ENCODE results near the gene JUND. TPM values are rescaled to one million over a fixed set of nuclear protein-coding genes. Genes with fewer than 3 reads are reported as not detected.

JUND gene
- total and polyA plus RNA-seq, 2 donors from 2014 or later: 117 to 181 TPM

- H3K9ac ChIP-seq (ENCODE audit: low read length in 3 of 3): no peak overlapping the region
- intact Hi-C loops (cut with DNase I): no loop called here
- DNase-seq: no peak
Measured at GRCh38 chr19:18264971-18265540, 16.4 kb downstream of the JUND start.

DNA sequence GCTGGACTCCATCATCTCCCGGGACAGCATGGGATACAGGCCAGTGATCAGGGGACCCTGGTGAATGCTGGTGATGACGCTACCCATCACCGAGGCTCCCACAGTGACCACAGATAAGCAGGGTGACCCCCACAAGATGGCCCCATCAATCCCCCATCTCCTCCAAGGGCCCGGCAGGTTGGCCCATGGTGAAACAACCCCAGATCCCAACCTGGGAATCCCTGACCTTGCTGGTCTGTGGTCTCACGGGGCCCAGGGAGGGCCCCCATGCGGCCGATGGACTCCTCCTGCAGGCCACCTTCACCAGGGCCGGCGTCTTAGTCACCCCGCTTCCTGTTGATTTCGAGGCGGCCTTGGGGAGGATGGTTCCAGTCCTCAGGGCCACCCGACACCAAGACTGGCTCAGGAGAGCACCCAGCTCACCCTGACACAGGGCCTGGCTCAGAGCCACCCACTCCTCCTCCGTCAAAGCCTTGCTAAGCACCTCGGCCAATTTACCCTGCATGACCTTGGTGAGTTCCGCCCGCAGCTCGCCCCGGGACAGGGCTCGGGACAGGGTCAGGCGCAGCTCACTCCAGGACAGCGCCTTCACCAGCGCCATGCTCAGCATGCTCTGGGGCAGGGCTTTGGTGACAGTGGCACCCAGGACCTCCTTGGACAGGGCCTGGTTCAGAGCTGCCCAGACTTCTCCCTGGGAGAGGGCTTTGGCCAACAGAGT is 17.1 kb downstream of the JUND start:
- TF ChIP-seq CTCF (IDR thresholded peaks at IDR 0.05; ENCODE audit: borderline replicate concordance, extremely low read depth, insufficient read depth): no peak
- Histone ChIP-seq H3K9ac (ENCODE audit: low read length in 3 of 3) (no peak overlapping the region), H3K4me1 (ENCODE audit: control insufficient read depth in 2 of 3, insufficient read depth in 2 of 3, low read depth in 1 of 3, low read length in 3 of 3) (no peaks in the 10 kb centered on the region), H3K27me3 (ENCODE audit: control insufficient read depth, insufficient read depth, low read length) (no peaks in the 10 kb centered on the region), H3K9me3 (ENCODE audit: control insufficient read depth in 2 of 3, insufficient read depth in 1 of 3, low read length in 3 of 3) (no peaks in the 10 kb centered on the region), H3K4me3 (ENCODE audit: low read length in 3 of 3) (no peak overlapping the region), H3K36me3 (ENCODE audit: control insufficient read depth in 2 of 3, insufficient read depth in 3 of 3, low read length in 3 of 3) (peaks cover 2 to 18% (median 4%) of the 10 kb centered on the region in 3 donors), H3K27ac (ENCODE audit: low read depth in 2 of 2, low read length in 2 of 2) (no peak overlapping the region)
- DNase-seq (no peak), FAIRE-seq (no peak)
- intact Hi-C loops (cut with DNase I): no loop called here

More at GRCh38 chr19:18264971-18265540, 16.4 kb downstream of the JUND start:
- no peak for FAIRE-seq
- TF ChIP-seq CTCF (IDR thresholded peaks at IDR 0.05; ENCODE audit: borderline replicate concordance, extremely low read depth, insufficient read depth): no peak
- no peaks in the 10 kb centered on the region for H3K4me1 ChIP-seq (ENCODE audit: control insufficient read depth in 2 of 3, insufficient read depth in 2 of 3, low read depth in 1 of 3, low read length in 3 of 3)
- no peaks in the 10 kb centered on the region for H3K9me3 ChIP-seq (ENCODE audit: control insufficient read depth in 2 of 3, insufficient read depth in 1 of 3, low read length in 3 of 3)
- peaks cover 3 to 18% (median 4%) of the 10 kb centered on the region in 3 donors for H3K36me3 ChIP-seq (ENCODE audit: control insufficient read depth in 2 of 3, insufficient read depth in 3 of 3, low read length in 3 of 3)
- no peak overlapping the region for H3K27ac ChIP-seq (ENCODE audit: low read depth in 2 of 2, low read length in 2 of 2)
- H3K27me3 ChIP-seq (ENCODE audit: control insufficient read depth, insufficient read depth, low read length): no peaks in the 10 kb centered on the region
- H3K4me3 ChIP-seq (ENCODE audit: low read length in 3 of 3): no peak overlapping the region

GRCh38 chr19:18263324-18264136 is 17.9 kb downstream of the JUND start:
- no peak overlapping the region for H3K4me3 ChIP-seq (ENCODE audit: low read length in 3 of 3)
- H3K9ac ChIP-seq (ENCODE audit: low read length in 3 of 3): no peak overlapping the region
- FAIRE-seq (no peak), DNase-seq (no peak)
- H3K9me3 ChIP-seq (ENCODE audit: control insufficient read depth in 2 of 3, insufficient read depth in 1 of 3, low read length in 3 of 3): no peaks in the 10 kb centered on the region
- H3K27ac ChIP-seq (ENCODE audit: low read depth in 2 of 2, low read length in 2 of 2): no peak overlapping the region
- H3K4me1 ChIP-seq (ENCODE audit: control insufficient read depth in 2 of 3, insufficient read depth in 2 of 3, low read depth in 1 of 3, low read length in 3 of 3): no peaks in the 10 kb centered on the region
- intact Hi-C loops (cut with DNase I): no loop called here
- no peaks in the 10 kb centered on the region for H3K27me3 ChIP-seq (ENCODE audit: control insufficient read depth, insufficient read depth, low read length)
- H3K36me3 ChIP-seq (ENCODE audit: control insufficient read depth in 2 of 3, insufficient read depth in 3 of 3, low read length in 3 of 3): peaks cover 0 to 18% (median 4%) of the 10 kb centered on the region in 3 donors
- no peak for TF ChIP-seq CTCF (IDR thresholded peaks at IDR 0.05; ENCODE audit: borderline replicate concordance, extremely low read depth, insufficient read depth)
